ENCODE data around the gene SLC7A1. TPM values are rescaled to one million over a fixed set of nuclear protein-coding genes. Genes with fewer than 3 reads are reported as not detected.

Gene SLC7A1
- total RNA-seq, 1 donor from 2014 or later = 20.0 TPM

DNA sequence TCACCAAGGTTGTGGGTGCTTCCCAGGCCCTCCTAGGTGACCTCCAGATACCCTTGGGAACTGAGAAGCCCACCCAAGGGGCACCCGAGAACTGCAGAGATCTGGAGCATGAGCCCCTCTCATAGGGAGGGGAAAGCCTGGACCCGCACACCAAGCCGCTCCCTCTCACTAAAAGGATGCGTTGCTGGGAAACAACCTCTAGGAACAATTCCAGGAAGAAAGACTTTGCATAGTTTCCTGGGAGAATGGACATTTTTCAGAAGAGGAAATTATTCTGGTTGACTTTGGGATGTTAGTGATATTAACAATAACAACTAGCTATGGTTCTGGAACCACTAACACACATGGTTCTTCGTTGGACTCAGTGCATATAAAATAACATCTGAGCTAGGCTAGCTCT is 64.6 kb downstream of the SLC7A1 start:
- Mint-ChIP-seq H3K27ac (no peak overlapping the region), H3K4me1 (peaks cover 16% of the 10 kb centered on the region), H3K27me3 (ENCODE audit: low read depth) (no peaks in the 10 kb centered on the region), H3K36me3 (peaks cover 7% of the 10 kb centered on the region), H3K4me3 (no peak overlapping the region), H3K9me3 (no peaks in the 10 kb centered on the region)
- no peak for DNase-seq (ENCODE audit: low spot score in 2 of 2, unreplicated experiment in 2 of 2)
- no peak for TF ChIP-seq CTCF (IDR thresholded peaks at IDR 0.05; ENCODE audit: unreplicated experiment)

DNA sequence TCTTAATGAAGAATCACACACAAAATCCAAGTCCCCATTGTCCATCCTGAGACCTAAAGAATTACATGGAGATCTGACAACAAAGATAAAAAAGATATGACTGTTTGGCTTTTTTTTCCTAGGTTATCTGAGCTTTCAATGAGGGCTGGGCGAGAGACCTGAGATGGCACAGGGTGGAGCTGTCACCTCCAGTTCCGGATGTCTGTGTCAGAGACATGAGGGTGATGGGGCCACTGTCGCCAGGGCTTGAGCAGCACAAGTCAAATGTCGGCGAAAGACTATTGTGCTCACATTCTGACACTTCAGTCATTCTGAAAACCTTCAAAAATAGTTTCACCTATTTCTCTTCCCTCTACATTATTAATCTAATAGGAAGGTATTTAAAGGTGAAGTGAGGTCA is 65.7 kb downstream of the SLC7A1 start:
- no peak for DNase-seq (ENCODE audit: low spot score in 2 of 2, unreplicated experiment in 2 of 2)
- H3K9me3 Mint-ChIP-seq = no peaks in the 10 kb centered on the region
- H3K27me3 Mint-ChIP-seq (ENCODE audit: low read depth) = no peaks in the 10 kb centered on the region
- H3K4me3 Mint-ChIP-seq = no peak overlapping the region
- H3K4me1 Mint-ChIP-seq = peaks cover 16% of the 10 kb centered on the region
- no peak for TF ChIP-seq CTCF (IDR thresholded peaks at IDR 0.05; ENCODE audit: unreplicated experiment)
- H3K27ac Mint-ChIP-seq = no peak overlapping the region
- H3K36me3 Mint-ChIP-seq = peaks cover 7% of the 10 kb centered on the region

GRCh38 chr13:29527916-29528315 is 67.6 kb downstream of the SLC7A1 start:
- Mint-ChIP-seq H3K4me3 (no peak overlapping the region), H3K9me3 (no peaks in the 10 kb centered on the region), H3K4me1 (peaks cover 11% of the 10 kb centered on the region), H3K36me3 (peaks cover 9% of the 10 kb centered on the region), H3K27me3 (ENCODE audit: low read depth) (no peaks in the 10 kb centered on the region), H3K27ac (no peak overlapping the region)
- no peak for TF ChIP-seq CTCF (IDR thresholded peaks at IDR 0.05; ENCODE audit: unreplicated experiment)
- DNase-seq (ENCODE audit: low spot score in 2 of 2, unreplicated experiment in 2 of 2) = no peak

DNA sequence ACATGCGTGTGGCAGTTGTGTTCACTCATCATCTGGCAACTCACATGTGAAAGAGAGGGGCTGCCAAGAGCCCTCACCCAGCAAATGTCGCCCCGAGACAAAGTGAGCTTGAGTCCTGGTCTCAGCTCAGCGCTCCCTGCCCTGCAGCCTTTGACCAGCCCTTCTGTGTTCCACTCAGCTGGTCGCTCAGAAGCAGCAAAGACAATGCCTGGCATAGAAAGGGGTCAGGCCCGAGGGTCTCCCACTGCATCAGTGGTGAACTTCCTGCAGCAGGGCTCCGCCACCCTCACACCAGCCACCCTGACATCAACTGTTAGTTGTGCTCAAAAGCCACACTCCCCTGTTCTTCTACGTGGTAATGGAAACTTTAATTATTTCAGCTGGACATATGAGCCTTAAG is 68.0 kb downstream of the SLC7A1 start:
- TF ChIP-seq CTCF (IDR thresholded peaks at IDR 0.05; ENCODE audit: unreplicated experiment) = no peak
- Mint-ChIP-seq H3K9me3 (no peaks in the 10 kb centered on the region), H3K27me3 (ENCODE audit: low read depth) (no peaks in the 10 kb centered on the region), H3K36me3 (peaks cover 9% of the 10 kb centered on the region), H3K4me1 (peaks cover 7% of the 10 kb centered on the region), H3K27ac (no peak overlapping the region), H3K4me3 (no peak overlapping the region)
- DNase-seq (ENCODE audit: low spot score in 2 of 2, unreplicated experiment in 2 of 2) = no peak

- peaks cover 6% of the 10 kb centered on the region for H3K4me1 Mint-ChIP-seq
- peaks cover 16% of the 10 kb centered on the region for H3K36me3 Mint-ChIP-seq
- no peak for TF ChIP-seq CTCF (IDR thresholded peaks at IDR 0.05; ENCODE audit: unreplicated experiment)
Observed at GRCh38 chr13:29526741-29527140, 68.7 kb downstream of the SLC7A1 start.

DNA sequence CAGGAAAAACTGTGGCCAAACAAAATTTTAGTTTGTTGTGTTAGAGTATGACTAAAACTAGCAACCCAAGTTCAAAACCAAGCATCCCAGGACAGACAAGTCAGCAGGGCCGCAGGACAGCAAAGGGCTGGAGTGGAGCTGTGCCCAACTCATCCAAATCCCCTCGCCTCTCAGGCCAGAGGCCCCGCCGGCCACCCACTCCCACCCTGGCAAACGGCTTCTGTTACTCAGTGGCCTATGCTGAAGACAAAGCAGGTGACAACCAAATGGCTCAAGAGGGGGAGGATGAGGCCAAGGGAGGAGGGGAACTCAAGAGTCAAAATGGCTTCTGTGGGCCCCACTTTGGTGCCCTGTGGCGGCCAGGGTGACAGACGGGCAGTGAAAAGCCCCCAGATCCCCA is 69.7 kb downstream of the SLC7A1 start:
- Mint-ChIP-seq H3K27me3 (ENCODE audit: low read depth) (no peaks in the 10 kb centered on the region), H3K9me3 (no peaks in the 10 kb centered on the region), H3K27ac (no peak overlapping the region), H3K4me3 (no peak overlapping the region), H3K4me1 (peaks cover 8% of the 10 kb centered on the region), H3K36me3 (peaks cover 20% of the 10 kb centered on the region)
- TF ChIP-seq CTCF (IDR thresholded peaks at IDR 0.05; ENCODE audit: unreplicated experiment) = no peak
- no peak for DNase-seq (ENCODE audit: low spot score in 2 of 2, unreplicated experiment in 2 of 2)

More at GRCh38 chr13:29526741-29527140, 68.7 kb downstream of the SLC7A1 start:
- H3K4me3 Mint-ChIP-seq = no peak overlapping the region
- H3K27ac Mint-ChIP-seq = no peak overlapping the region
- no peak for DNase-seq (ENCODE audit: low spot score in 2 of 2, unreplicated experiment in 2 of 2)
- H3K27me3 Mint-ChIP-seq (ENCODE audit: low read depth) = no peaks in the 10 kb centered on the region
- H3K9me3 Mint-ChIP-seq = no peaks in the 10 kb centered on the region
